Stimulated activated CD4-positive, alpha-beta T cell treated with anti-CD3 and anti-CD28 coated beads, Interleukin-12 subunit alpha, Interleukin-12 subunit beta, amount 100 ng/mL, for 24 hours (primary cell): Measurements from ENCODE around the gene TUBA3E.
A peak's percentile ranks its signal among the peaks of the same experiment; 100 is the strongest.
"Not testable (repeated sequence)": the region's sequence is repeated elsewhere in the genome, so short reads cannot be mapped to it uniquely, and the experiment has no call there.

ENCODE experiments used
- DNase-seq, 2 experiments: peaks; one replicate each; pipeline ENCODE4 v3.0.0-alpha.2; 2020; ENCODE audit warnings: low read depth in 2 of 2

TUBA3E gene

DNA sequence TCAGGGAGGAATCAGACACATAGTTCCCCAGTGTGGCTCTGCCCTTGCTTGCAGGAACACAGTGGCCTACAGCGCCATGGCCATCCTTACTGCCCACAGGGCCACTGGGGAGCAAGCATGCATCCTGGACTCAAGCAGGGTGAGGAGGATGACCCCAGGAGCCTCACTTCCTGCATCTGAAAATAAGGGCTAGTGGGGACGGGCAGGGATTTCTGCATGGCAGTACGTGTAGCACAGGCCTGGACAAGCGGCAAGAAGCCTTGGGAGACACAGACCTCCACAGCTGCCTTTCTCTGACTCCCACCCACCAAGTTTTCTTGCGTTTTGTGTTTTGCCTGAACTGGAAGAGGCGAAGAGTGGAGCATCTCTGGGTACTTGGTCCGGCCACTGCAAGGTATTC, 35.8 kb downstream of the TUBA3E start:
- DNase-seq = not testable (repeated sequence)

- not testable (repeated sequence) for DNase-seq
Measured at GRCh38 chr2:130160838-130161705, 37.2 kb downstream of the TUBA3E start.

DNA sequence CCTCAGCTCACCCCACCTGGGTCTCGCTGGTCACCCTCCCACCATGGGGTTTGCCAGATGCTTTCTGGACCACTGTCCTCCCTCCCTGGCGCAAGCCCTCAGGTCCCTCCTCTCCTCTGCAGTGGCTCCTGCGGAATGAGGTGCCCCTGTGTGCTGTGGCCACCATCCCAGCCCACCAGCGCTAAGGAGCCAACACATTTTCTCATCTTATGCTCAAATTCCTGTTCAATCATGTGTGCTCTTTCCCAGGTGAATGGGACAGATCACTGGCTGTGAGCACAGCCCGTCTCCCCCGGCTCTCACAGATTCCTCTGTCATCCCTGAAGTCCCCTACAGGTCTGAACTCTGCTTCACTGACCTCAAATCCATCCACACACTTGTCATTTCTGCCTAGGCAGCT, 38.1 kb downstream of the TUBA3E start:
- no peak for DNase-seq

GRCh38 chr2:130159376-130159775, 38.9 kb downstream of the TUBA3E start:
- not testable (repeated sequence) for DNase-seq

GRCh38 chr2:130158631-130159030, 39.6 kb downstream of the TUBA3E start:
- DNase-seq = no peak

- not testable (repeated sequence) for DNase-seq
Measured at GRCh38 chr2:130157825-130158514, 40.3 kb downstream of the TUBA3E start.

DNA sequence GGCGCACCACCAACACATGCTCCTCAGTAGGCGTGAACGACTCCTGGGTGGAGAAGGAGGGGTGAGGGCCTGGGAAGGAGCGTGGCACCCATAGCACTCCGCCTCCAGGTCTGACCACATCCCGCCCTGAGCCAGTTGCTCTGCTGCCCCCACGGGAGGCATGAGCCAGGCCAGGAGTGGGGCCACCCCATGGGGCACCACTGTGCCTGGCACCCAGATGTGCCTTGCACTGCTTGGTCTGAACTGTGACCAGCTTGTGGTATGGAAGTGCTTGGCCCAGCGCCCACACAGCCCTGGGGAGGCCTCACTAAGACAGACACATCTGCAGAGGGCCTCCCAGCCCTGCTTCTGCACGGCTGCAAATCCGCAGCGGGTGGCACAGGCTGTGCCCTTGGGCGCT, 40.9 kb downstream of the TUBA3E start:
- DNase-seq = not testable (repeated sequence)

GRCh38 chr2:130156624-130157004, 41.6 kb downstream of the TUBA3E start:
- DNase-seq = no peak

GRCh38 chr2:130155956-130156623, 42.1 kb downstream of the TUBA3E start:
- DNase-seq = not testable (repeated sequence)

GRCh38 chr2:130154773-130155765, 43.2 kb downstream of the TUBA3E start:
- no peak for DNase-seq

- DNase-seq = not testable (repeated sequence)
Measured at GRCh38 chr2:130154423-130154770, 43.8 kb downstream of the TUBA3E start.

GRCh38 chr2:130153721-130154422, 44.4 kb downstream of the TUBA3E start:
- not testable (repeated sequence) for DNase-seq

GRCh38 chr2:130152816-130153595, 45.2 kb downstream of the TUBA3E start:
- DNase-seq = no peak

DNA sequence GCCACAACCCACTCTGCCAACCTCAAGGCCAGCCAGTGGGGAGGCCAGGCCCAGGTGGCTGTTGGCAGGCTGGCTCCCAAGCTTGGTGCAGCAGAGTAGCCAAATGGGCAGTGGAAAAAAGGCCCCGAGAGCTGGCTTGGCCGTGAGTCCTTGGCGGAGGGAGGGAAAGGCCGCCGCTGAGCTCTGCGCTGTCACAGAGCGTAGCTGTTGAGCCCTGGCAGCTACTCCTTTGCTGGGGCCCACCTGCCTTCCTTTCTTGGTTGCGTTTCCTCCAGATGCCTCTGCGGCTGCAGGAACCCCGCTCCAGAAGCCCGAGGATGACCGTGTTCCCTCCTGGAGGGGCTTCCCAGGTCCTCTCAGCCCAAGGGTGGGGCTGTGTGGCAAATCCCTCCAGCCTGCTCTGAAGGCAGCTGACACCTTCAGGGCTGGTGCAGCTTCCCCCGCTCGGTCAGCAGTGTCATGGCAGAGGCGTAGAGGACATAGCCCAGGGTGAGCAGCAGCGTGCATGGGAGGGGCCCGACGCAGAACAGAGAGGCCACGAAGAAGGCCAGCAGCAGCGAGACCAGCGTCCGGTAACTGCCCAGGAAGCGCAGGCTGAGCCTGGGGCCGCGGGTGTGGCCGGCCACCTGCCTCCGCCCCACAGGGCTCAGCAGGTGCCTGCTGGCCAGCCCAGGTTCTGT, 46.0 kb downstream of the TUBA3E start:
- DNase-seq = not testable (repeated sequence)

DNA sequence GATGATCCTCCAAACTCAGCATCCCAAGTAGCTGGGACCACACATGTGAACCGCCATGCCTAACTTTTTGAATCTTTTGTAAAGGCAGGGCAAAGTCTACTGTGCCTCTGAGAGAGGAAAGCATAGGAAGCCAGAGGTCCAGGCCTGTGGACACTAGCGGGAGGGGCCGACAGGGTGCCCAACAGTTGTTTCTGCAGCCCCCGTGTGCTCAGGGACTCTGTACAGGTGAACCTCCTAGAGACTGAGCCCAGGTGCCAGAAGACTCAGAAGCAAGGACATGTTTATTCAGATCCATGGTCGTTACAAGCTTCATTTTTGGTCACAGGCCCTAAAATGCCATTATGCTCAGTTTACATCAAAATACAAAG, 47.1 kb downstream of the TUBA3E start:
- DNase-seq = not testable (repeated sequence)

DNA sequence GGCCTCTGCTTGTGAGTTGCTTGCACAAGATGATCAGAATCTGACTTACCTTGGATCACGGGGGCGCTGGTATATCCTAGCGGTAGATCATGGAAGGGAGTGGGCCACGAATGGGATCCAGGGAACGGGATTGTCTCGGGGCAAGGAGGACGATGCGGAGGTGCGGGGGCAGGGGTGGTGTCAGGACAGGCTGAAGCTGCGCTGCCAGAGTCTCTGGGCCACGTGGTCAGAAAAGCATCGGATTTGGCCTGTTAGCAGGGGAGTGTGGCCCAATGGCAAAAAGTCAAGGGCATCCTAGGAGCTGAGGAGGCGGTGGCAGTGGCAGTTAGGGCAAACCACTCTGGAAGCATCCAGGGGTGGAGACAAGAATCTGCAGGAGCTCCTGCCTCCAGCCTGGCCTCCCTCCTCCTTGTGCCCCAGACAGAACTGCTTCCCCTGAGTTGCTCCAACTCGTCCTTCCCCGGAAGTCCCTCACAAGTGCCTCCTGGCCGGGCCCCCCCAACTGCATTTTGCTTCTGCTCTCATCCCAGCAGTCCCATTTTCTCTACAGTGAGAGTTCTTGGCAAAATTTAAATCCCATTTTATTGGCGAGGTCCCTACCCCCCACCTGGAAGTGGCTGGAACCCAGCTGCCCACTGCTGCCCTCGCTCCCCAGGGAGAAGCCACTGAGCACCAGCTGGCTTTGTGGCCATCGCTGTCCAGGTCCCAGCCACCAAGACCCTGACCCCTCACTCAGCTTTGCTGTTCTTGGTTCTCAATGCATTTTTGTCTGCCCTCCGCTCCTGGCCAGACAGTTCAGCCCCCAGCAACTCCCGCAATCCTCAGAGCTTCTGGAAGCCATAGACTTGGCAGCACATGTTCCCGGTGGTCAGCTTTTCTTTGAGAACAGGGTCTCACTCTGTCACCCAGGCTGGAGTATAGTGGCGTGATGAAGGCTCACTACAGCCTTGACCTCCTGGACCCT, 47.8 kb downstream of the TUBA3E start:
- DNase-seq = no peak

- DNase-seq = not testable (repeated sequence)
Measured at GRCh38 chr2:130148515-130148914, 49.7 kb downstream of the TUBA3E start.

GRCh38 chr2:130145006-130145414, 53.2 kb downstream of the TUBA3E start, which contains the start of gene CCDC74B:
Gene CCDC74B (minus strand): TSS chr2:130145112. CDS start chr2:130144996, 116 bp downstream.
- peak; percentile 14 to 55 for DNase-seq
